ENCODE results near the gene CATSPER1. TPM values are rescaled to one million over a fixed set of nuclear protein-coding genes. Genes with fewer than 3 reads are reported as not detected.

CATSPER1 gene
- total RNA-seq, 1 donor from 2014 or later = 0.29 TPM

DNA sequence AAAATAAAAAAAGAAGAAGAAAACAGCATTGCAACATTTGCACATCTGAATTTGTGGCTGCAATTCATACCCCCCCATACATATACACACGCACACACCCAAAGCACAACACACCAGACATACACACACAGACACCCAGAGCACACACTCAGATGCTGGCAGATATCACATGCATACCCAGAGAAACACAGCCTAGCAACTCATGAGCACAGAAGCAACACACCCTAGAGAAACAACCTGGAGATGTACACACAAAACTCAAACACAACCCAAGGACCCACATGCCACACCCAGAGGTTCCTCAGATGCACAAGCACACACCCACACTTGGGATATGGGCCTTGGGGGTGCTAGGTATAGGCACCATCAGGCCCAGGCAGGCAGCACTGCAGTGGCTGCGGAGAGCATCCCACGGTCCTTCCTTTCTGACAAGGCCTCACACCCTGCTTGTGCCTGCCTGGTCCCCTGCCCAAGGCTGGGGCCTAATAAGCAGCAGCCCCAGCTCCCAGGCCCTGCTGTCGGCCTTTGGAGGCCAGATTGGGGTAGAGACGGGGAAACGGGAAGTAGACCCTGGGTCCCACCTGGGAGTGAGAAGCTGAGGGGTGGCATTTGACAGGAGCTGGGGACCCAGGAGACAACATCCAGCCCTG, 11.3 kb downstream of the CATSPER1 start:
- no peak for TF ChIP-seq CTCF (IDR thresholded peaks at IDR 0.05; ENCODE audit: insufficient read depth, low read length, poor library complexity, severe bottlenecking)
- Histone ChIP-seq H3K27me3 (ENCODE audit: control insufficient read depth, insufficient read depth, low read length) (peaks cover 2% of the 10 kb centered on the region), H3K4me3 (ENCODE audit: low read depth, low read length) (no peak overlapping the region), H3K36me3 (ENCODE audit: control insufficient read depth, insufficient read depth, low read length) (no peaks in the 10 kb centered on the region)
- DNase-seq (ENCODE audit: low read depth) = no peak

DNA sequence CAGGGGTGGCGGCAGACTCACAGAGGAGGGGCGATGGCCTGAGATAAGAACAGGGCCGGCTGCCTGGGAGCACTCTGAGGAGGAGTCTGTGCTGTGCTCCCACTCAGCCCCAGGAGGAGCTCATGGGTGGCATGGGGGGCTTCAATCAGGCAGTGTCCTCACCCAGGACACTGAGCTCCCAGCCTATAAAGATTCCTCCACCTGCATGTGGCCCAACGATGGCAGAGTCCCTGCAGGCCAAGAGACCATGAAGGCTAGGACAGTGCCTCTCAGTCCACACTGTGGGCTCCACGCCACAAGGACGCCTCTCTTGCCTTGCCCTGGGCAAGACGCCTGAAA, 12.5 kb downstream of the CATSPER1 start:
- Histone ChIP-seq H3K4me3 (ENCODE audit: low read depth, low read length) (no peak overlapping the region), H3K27me3 (ENCODE audit: control insufficient read depth, insufficient read depth, low read length) (peaks cover 2% of the 10 kb centered on the region), H3K36me3 (ENCODE audit: control insufficient read depth, insufficient read depth, low read length) (no peaks in the 10 kb centered on the region)
- DNase-seq (ENCODE audit: low read depth) = no peak
- no peak for TF ChIP-seq CTCF (IDR thresholded peaks at IDR 0.05; ENCODE audit: insufficient read depth, low read length, poor library complexity, severe bottlenecking)

- no peak for DNase-seq (ENCODE audit: low read depth)
- Histone ChIP-seq H3K4me3 (ENCODE audit: low read depth, low read length) (no peak overlapping the region), H3K36me3 (ENCODE audit: control insufficient read depth, insufficient read depth, low read length) (no peaks in the 10 kb centered on the region), H3K27me3 (ENCODE audit: control insufficient read depth, insufficient read depth, low read length) (peaks cover 2% of the 10 kb centered on the region)
- no peak for TF ChIP-seq CTCF (IDR thresholded peaks at IDR 0.05; ENCODE audit: insufficient read depth, low read length, poor library complexity, severe bottlenecking)
These were observed 13.1 kb downstream of the CATSPER1 start for GRCh38 chr11:66012946-66013761.

- no peak overlapping the region for H3K4me3 ChIP-seq (ENCODE audit: low read depth, low read length)
- TF ChIP-seq CTCF (IDR thresholded peaks at IDR 0.05; ENCODE audit: insufficient read depth, low read length, poor library complexity, severe bottlenecking) = no peak
- H3K36me3 ChIP-seq (ENCODE audit: control insufficient read depth, insufficient read depth, low read length) = no peaks in the 10 kb centered on the region
- peaks cover 2% of the 10 kb centered on the region for H3K27me3 ChIP-seq (ENCODE audit: control insufficient read depth, insufficient read depth, low read length)
- DNase-seq (ENCODE audit: low read depth) = no peak
These were observed 13.8 kb downstream of the CATSPER1 start for GRCh38 chr11:66012371-66012945.

GRCh38 chr11:66011785-66012303, 14.4 kb downstream of the CATSPER1 start, which contains the start of gene CST6:
Gene CST6 (plus strand): TSS chr11:66012008. CDS start chr11:66012045, 37 bp downstream.
- peak within 1 kb of the TSS; percentile 2 for H3K4me3 ChIP-seq (ENCODE audit: low read depth, low read length)
- peaks cover 2% of the 10 kb centered on the region for H3K27me3 ChIP-seq (ENCODE audit: control insufficient read depth, insufficient read depth, low read length)
- TF ChIP-seq CTCF (IDR thresholded peaks at IDR 0.05; ENCODE audit: insufficient read depth, low read length, poor library complexity, severe bottlenecking) = no peak
- no peak for DNase-seq (ENCODE audit: low read depth)
- no peaks in the 10 kb centered on the region for H3K36me3 ChIP-seq (ENCODE audit: control insufficient read depth, insufficient read depth, low read length)

All from kidney epithelial cell (primary cell).